ENCODE results near the gene SLC26A3. TPM values are rescaled to one million over a fixed set of nuclear protein-coding genes. Genes with fewer than 3 reads are reported as not detected.

The SLC26A3 gene
- total RNA-seq, 2 experiments from 2014 or later = not detected

DNA sequence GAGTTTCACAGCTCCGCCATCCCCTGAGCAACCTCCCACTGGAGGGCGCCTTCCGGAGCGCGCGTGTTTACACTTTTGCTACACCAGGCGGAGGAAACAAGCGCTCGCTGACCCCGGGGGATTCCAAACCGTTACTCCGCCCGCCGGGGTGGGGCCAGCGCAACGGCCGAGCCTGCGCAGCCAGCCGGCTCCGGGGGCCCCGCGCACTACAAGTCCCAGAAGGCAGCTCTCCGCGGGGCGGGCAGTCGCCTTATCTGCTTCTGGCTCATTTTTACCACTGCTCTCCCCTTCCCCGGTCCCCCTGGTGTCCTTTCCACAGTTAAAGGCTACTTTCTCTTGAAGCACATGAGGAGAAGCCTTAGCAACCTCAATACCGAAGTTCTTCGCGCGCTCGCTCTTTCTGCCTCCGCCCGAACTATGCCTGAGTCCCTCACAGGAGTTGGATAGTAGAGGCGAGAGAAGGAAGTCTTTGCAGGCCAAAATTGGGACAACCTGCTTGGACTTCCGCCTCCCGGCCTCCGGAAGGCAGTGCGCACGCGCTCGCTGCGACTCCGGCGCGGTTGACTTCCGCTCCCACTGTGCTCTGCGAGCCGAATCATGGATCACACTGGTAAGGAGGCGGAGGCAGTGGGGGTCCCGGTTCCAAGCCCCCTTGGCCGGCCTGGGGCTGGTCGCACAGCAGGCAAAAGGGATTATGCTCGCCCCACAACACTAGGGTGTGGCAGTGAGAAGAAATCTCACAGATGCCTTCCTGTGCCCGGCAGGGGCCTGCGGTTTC, 59.3 kb downstream of the SLC26A3 start, which contains the start of gene CBLL1:
CBLL1 (plus strand) TSS at position 576 of the 778 bp plus-strand sequence; CDS start at position 598, 22 bp downstream.
- Mint-ChIP-seq H3K9me3 (no peaks in the 10 kb centered on the region), H3K4me1 (peaks cover 33% of the 10 kb centered on the region), H3K27me3 (no peaks in the 10 kb centered on the region), H3K36me3 (peaks cover 15% of the 10 kb centered on the region), H3K4me3 (peak within 1 kb of the TSS; percentile 91), H3K27ac (peak within 1 kb of the TSS; percentile 97)
- peak; percentile 98 for DNase-seq

DNA sequence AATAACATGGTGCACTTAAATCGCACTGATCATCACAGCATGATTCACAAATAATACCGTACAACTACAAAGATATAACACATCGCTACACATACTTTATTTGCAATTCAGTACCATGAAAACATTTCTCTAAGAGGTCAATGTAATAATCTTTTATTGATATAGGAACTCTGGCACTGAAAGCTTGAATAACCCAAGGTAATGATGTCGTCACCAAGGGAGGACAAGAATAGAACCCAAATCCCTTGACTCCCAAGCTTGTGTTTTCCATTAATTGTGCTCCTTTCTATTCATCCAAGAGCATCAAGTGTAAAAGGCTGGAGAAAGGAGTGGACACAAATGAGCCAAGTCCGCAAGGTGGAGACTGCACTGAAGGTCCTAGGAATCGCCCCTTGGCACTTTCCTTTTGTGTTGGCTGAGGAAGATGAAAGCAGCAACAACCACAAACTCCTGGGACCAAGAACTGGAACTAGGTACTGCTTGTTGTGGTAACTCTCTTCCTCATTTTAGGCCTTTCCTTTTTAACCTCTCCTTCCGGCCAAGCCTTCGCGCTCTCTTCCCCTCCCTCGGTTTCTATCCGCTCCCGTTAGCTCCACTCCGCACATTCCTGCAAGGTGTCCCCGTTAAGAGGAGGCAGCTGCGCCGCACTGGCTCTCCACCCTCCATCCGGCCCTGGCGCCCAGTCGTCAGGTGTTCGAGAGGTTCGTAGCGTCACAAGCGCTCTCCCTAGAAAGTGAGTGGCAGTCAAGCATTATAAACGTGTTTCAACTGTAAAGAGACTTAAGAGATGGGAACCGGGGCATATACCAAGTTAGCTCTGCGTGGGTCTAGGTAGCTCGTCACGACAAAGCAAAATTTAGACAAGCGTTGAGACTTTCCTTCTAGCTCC, 60.1 kb downstream of the SLC26A3 start:
- DNase-seq = no peak
- peaks cover 28% of the 10 kb centered on the region for H3K4me1 Mint-ChIP-seq

DNA sequence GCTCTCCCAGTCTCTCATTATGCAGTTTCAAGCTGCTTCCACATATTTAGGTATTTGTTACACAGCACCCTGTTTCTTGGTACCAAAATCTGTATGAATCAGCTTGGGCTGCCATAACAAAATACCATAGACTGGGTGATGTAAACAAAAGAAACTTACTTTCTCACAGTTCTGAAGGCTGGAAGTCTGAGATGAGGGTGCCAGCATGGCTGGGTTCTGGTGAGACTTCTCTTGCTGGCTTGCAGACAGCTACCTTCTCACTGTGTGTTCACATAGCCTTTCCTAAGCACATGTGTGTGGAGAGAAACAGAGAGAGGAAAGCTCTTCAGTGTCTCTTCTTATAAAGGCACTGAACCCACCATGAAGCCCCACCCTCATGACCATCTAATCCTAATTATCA, 74.7 kb downstream of the SLC26A3 start:
- DNase-seq = no peak
- Mint-ChIP-seq H3K9me3 (no peaks in the 10 kb centered on the region), H3K27me3 (peaks cover 22% of the 10 kb centered on the region), H3K4me1 (no peaks in the 10 kb centered on the region), H3K4me3 (no peak overlapping the region), H3K36me3 (no peaks in the 10 kb centered on the region), H3K27ac (no peak overlapping the region)

More for the DNA sequence above, 60.1 kb downstream of the SLC26A3 start:
- Mint-ChIP-seq H3K4me3 (peak overlapping the region; percentile 91), H3K27ac (peak overlapping the region; percentile 97), H3K27me3 (no peaks in the 10 kb centered on the region), H3K9me3 (no peaks in the 10 kb centered on the region), H3K36me3 (peaks cover 15% of the 10 kb centered on the region)

DNA sequence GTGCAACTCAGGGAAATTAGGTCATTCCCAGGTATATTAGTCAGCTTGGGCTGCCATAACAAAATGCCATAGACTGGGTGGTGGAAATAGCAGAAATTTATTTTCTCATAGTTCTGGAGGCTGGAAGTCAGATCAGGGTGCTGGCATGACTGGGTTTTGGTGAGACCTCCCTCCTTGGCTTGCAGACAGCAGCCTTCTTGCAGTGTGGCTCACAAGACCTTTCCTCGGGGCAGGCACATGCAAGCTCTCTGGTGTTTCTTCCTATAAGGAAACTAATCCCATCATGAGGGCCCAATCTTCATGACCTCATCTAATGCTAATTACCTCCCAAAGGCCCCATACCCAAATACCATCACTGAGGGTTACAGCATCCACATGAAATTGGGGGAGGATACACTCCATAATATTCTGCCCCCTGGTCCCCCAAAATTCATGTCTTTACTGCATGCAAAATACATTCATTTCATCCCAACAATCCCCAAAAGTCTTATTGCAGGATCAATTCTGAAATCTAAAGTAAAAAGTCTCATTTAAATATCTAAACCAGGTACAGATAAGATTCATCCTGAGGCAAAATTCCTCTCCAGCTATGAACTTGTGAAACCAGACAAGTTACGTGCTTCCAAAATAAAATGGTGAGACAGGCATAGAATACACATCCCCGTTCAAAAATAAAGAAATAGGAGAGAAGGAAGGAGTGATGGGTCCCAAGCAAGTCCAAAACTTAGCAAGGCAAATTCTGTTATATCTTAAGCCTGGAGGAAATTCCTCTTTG, 76.5 kb downstream of the SLC26A3 start:
- H3K4me1 Mint-ChIP-seq = no peaks in the 10 kb centered on the region
- no peaks in the 10 kb centered on the region for H3K36me3 Mint-ChIP-seq
- no peaks in the 10 kb centered on the region for H3K9me3 Mint-ChIP-seq
- H3K4me3 Mint-ChIP-seq = no peak overlapping the region
- no peak overlapping the region for H3K27ac Mint-ChIP-seq
- peaks cover 22% of the 10 kb centered on the region for H3K27me3 Mint-ChIP-seq
- DNase-seq = no peak

DNA sequence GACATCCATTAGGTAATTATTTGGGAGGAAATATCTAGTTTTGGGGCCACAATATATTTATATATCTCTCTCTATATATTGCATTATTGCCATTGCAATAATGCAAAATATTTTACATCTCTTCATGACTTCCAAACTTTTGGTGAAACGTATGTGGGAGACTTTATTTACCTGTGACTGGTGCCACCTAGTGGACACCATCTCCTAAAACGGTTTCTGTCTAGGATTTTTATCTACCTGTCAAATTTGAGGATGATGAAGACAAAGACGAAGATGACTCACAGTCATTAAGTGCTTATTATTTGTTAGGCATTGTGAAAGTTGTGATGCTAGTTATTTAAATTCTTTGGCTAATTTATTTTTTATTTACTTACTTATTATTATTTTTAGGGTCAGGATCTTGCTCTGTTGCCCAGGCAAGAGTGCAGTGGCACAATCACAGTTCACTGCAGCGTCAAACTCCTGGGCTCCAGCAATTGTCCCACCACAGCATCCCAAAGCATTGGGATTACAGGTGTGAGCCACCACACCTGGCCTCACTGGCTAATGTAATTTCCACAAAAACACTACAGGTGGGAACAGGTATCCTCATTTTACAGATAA, 77.8 kb downstream of the SLC26A3 start:
- H3K4me3 Mint-ChIP-seq = no peak overlapping the region
- peaks cover 22% of the 10 kb centered on the region for H3K27me3 Mint-ChIP-seq
- no peaks in the 10 kb centered on the region for H3K9me3 Mint-ChIP-seq
- no peak overlapping the region for H3K27ac Mint-ChIP-seq
- peak; percentile 18 for DNase-seq
- no peaks in the 10 kb centered on the region for H3K4me1 Mint-ChIP-seq
- no peaks in the 10 kb centered on the region for H3K36me3 Mint-ChIP-seq

DNA sequence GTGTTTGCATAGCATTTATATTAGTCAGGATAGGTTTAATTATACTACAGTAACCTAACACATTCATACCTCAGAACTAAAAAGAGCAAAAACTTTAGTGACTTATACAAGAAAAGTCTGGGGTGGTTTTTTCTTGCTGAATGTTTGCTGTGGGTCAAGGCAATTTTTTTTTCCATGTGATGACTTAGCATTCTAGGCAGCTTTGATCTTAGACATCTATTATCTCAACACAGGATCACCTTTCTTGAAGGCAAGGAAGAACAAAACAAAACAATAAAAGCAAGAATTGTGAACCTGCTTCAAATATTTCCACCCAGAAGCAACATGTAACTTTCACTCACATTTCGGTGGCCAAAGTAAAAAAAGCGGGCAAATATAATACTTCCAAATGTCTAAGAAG, 79.8 kb downstream of the SLC26A3 start:
- H3K36me3 Mint-ChIP-seq = no peaks in the 10 kb centered on the region
- DNase-seq = no peak
- no peak overlapping the region for H3K4me3 Mint-ChIP-seq
- H3K27me3 Mint-ChIP-seq = peaks cover 10% of the 10 kb centered on the region
- H3K4me1 Mint-ChIP-seq = no peaks in the 10 kb centered on the region
- no peak overlapping the region for H3K27ac Mint-ChIP-seq
- no peaks in the 10 kb centered on the region for H3K9me3 Mint-ChIP-seq

DNA sequence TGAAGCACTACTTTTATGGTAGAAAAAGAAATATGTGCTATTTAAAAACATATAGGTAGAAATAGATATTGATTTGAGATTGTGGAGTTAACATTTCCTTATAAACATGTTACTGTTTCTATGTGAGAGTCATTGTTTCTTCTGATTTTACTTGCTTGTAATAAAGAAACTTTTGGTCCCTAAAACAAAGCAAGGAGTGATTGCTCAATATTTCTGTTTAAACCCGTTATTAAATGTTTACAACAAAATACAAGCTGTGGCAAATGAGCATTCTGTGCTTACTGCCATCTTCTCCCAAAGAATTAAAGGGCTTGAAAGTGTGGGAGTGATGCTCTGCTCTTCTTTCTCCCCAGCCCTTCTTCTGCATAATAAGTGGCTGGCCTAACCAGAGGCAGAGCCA, 81.7 kb downstream of the SLC26A3 start:
- Mint-ChIP-seq H3K9me3 (no peaks in the 10 kb centered on the region), H3K27me3 (no peaks in the 10 kb centered on the region), H3K27ac (no peak overlapping the region), H3K36me3 (no peaks in the 10 kb centered on the region), H3K4me3 (no peak overlapping the region), H3K4me1 (no peaks in the 10 kb centered on the region)
- no peak for DNase-seq

DNA sequence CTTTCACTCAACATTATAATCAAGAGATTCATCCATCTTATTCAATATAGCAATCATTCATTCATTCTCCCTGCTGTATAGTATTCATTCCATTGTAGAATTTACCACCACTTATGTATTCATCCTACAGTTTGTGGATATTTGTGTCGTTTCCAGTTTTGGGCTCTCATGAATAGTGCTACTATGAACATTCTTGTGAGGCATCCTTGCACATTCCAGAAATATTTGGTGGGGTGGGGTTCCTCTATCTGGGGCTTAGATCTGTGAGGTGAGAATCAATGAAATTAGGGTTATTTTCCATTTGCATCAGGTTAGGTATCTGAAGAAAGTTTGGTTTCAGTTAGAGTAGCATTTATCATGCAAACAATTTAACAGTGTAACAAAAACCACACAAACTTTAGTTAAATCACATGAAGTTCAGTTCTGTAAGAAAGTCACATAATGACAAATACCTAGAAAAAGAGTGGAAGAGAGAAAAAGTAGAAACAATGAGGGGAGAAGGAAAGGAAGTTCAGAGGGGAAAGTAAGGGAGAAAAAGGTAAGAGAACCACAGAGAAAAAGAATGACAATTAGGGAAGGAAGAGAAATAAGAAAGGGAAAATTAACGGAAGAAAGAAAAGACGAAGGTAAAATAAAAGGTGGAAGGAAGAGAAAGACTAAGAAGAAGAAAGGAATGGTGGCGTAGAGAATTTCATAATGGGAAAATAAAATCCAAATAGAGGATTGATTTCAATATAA, 84.4 kb downstream of the SLC26A3 start:
- Mint-ChIP-seq H3K36me3 (no peaks in the 10 kb centered on the region), H3K27ac (no peak overlapping the region), H3K4me3 (no peak overlapping the region), H3K9me3 (no peaks in the 10 kb centered on the region), H3K4me1 (no peaks in the 10 kb centered on the region), H3K27me3 (no peaks in the 10 kb centered on the region)
- no peak for DNase-seq

DNA sequence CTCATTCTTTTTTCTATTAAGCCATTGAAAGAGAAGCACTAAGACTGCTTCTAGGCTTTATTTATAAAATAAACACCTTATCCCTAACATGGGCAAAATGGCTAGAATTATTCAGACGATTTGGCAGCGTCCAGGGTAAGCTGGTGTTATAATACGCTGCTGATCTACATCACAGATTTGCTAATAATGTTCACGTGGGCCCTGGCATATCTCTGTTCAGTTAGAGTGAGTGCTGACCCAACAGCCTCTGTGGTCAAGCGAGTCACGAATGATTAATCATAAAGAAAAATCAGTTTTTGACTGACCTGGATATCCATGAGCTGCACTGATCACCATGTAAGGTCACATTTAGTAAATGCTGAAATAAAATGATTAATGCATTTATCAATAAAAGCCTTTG, 87.5 kb downstream of the SLC26A3 start:
- H3K4me3 Mint-ChIP-seq = no peak overlapping the region
- no peaks in the 10 kb centered on the region for H3K4me1 Mint-ChIP-seq
- H3K9me3 Mint-ChIP-seq = no peaks in the 10 kb centered on the region
- no peaks in the 10 kb centered on the region for H3K27me3 Mint-ChIP-seq
- DNase-seq = no peak
- no peaks in the 10 kb centered on the region for H3K36me3 Mint-ChIP-seq
- H3K27ac Mint-ChIP-seq = no peak overlapping the region

Other genes with a start within 250 kb of the SLC26A3 start
- 10 to 100 TPM; 29.6 TPM for gene COG5, start 239.3 kb downstream of the SLC26A3 start, total RNA-seq
- gene DUS4L, start 239.3 kb downstream of the SLC26A3 start, total RNA-seq = 10 to 100 TPM; 14.5 to 15.3 TPM
- gene BCAP29, start 223.0 kb downstream of the SLC26A3 start, total RNA-seq = 10 to 100 TPM; 23.8 to 25.7 TPM
- gene SLC26A4, start 142.4 kb downstream of the SLC26A3 start, total RNA-seq = 1 to 10 TPM in 1 of 2 experiments, under 1 TPM in 1; 0.82 to 1.2 TPM
- 10 to 100 TPM; 43.3 to 44.2 TPM for gene CBLL1, start 59.1 kb downstream of the SLC26A3 start, total RNA-seq
- 100 to 1,000 TPM; 121 to 128 TPM for gene DLD, start 88.0 kb upstream of the SLC26A3 start, total RNA-seq
- gene LAMB1, start 199.9 kb upstream of the SLC26A3 start, total RNA-seq = under 1 TPM; 0.16 to 0.32 TPM